Measurements from ENCODE around the gene STK40.

The STK40 gene

GRCh38 chr1:36309397-36309796 lies 76.3 kb downstream of the STK40 start:
- DNase-seq (ENCODE audit: low read depth in 3 of 3): no peak

- DNase-seq (ENCODE audit: low read depth in 3 of 3): no peak
Measured at GRCh38 chr1:36307601-36308330, 78.0 kb downstream of the STK40 start.

- DNase-seq (ENCODE audit: low read depth in 3 of 3): peak; percentile 82 to 90 (median 87)
Measured at GRCh38 chr1:36306902-36307456, 78.7 kb downstream of the STK40 start.

GRCh38 chr1:36306210-36306901 lies 79.4 kb downstream of the STK40 start, which contains the start of gene SH3D21:
Gene SH3D21 (plus strand): TSS chr1:36306368. CDS start chr1:36306421, 53 bp downstream.
- DNase-seq (ENCODE audit: low read depth in 3 of 3): no peak

- no peak for DNase-seq (ENCODE audit: low read depth in 3 of 3)
Measured at GRCh38 chr1:36305915-36306209, 79.9 kb downstream of the STK40 start.

GRCh38 chr1:36304970-36305914 lies 80.5 kb downstream of the STK40 start:
- no peak for DNase-seq (ENCODE audit: low read depth in 3 of 3)

- no peak for DNase-seq (ENCODE audit: low read depth in 3 of 3)
Measured at GRCh38 chr1:36304521-36304920, 81.2 kb downstream of the STK40 start.

GRCh38 chr1:36303650-36304360 lies 81.9 kb downstream of the STK40 start:
- no peak for DNase-seq (ENCODE audit: low read depth in 3 of 3)

GRCh38 chr1:36303244-36303643 lies 82.5 kb downstream of the STK40 start:
- DNase-seq (ENCODE audit: low read depth in 3 of 3): no peak

- no peak for DNase-seq (ENCODE audit: low read depth in 3 of 3)
Measured at GRCh38 chr1:36301220-36301619, 84.5 kb downstream of the STK40 start.

- no peak for DNase-seq (ENCODE audit: low read depth in 3 of 3)
Measured at GRCh38 chr1:36300526-36300925, 85.2 kb downstream of the STK40 start.

- no peak for DNase-seq (ENCODE audit: low read depth in 3 of 3)
Measured at GRCh38 chr1:36298640-36299039, 87.1 kb downstream of the STK40 start.

GRCh38 chr1:36297062-36297461 lies 88.7 kb downstream of the STK40 start:
- DNase-seq (ENCODE audit: low read depth in 3 of 3): no peak

- no peak for DNase-seq (ENCODE audit: low read depth in 3 of 3)
Measured at GRCh38 chr1:36295390-36295789, 90.3 kb downstream of the STK40 start.

Data from stimulated activated CD4-positive, alpha-beta T cell treated with anti-CD3 and anti-CD28 coated beads, TNF-alpha, amount 100 ng/mL, for 4 hours (primary cell).